ENCODE data around the gene SOX18. TPM values are rescaled to one million over a fixed set of nuclear protein-coding genes. Genes with fewer than 3 reads are reported as not detected.
A peak's percentile ranks its signal among the peaks of the same experiment; 100 is the strongest.

Gene SOX18
- total RNA-seq, 4 donors from 2014 or later = 6.7 to 116 (median 19.1) TPM

GRCh38 chr20:64051561-64052325 is 2.3 kb upstream of the SOX18 start:
- H3K4me1 ChIP-seq = peaks cover 0 to 14% of the 10 kb centered on the region in 2 donors
- intact Hi-C loops (cut with DNase I; ENCODE audit: low total_unique reads) = no loop called here
- peak in 1 of 2 donors; percentile 82 for DNase-seq
- H3K36me3 ChIP-seq = no peaks in the 10 kb centered on the region
- no peak overlapping the region for H3K4me3 ChIP-seq
- H3K27me3 ChIP-seq = no peaks in the 10 kb centered on the region
- peak overlapping the region; percentile 68 to 71 for H3K27ac ChIP-seq
- TF ChIP-seq CTCF (IDR thresholded peaks at IDR 0.05) (no peak), POLR2A (IDR thresholded peaks at IDR 0.05) (peak; percentile 7 to 43)
- no peaks in the 10 kb centered on the region for H3K9me3 ChIP-seq

- Histone ChIP-seq H3K27ac (peak overlapping the region; percentile 68 to 71), H3K4me3 (no peak overlapping the region), H3K36me3 (no peaks in the 10 kb centered on the region), H3K4me1 (peaks cover 0 to 14% of the 10 kb centered on the region in 2 donors), H3K9me3 (no peaks in the 10 kb centered on the region), H3K27me3 (no peaks in the 10 kb centered on the region)
- intact Hi-C loops (cut with DNase I; ENCODE audit: low total_unique reads) = no loop called here
- TF ChIP-seq POLR2A (IDR thresholded peaks at IDR 0.05) (no peak), CTCF (IDR thresholded peaks at IDR 0.05) (no peak)
- DNase-seq = no peak
Measured at GRCh38 chr20:64051033-64051452, 1.6 kb upstream of the SOX18 start.

GRCh38 chr20:64050261-64051032 is 1.0 kb upstream of the SOX18 start:
- intact Hi-C loops (cut with DNase I; ENCODE audit: low total_unique reads) = no loop called here
- no peak overlapping the region for H3K4me3 ChIP-seq
- DNase-seq = no peak
- no peaks in the 10 kb centered on the region for H3K9me3 ChIP-seq
- TF ChIP-seq POLR2A (IDR thresholded peaks at IDR 0.05) (no peak), CTCF (IDR thresholded peaks at IDR 0.05) (no peak)
- no peaks in the 10 kb centered on the region for H3K36me3 ChIP-seq
- H3K27me3 ChIP-seq = no peaks in the 10 kb centered on the region
- peak overlapping the region; percentile 68 to 71 for H3K27ac ChIP-seq
- H3K4me1 ChIP-seq = peaks cover 0 to 14% of the 10 kb centered on the region in 2 donors

- H3K27ac ChIP-seq = peak overlapping the region; percentile 68 to 71
- H3K4me1 ChIP-seq = peaks cover 0 to 14% of the 10 kb centered on the region in 2 donors
- no peaks in the 10 kb centered on the region for H3K9me3 ChIP-seq
- DNase-seq = no peak
- H3K27me3 ChIP-seq = no peaks in the 10 kb centered on the region
- no peak overlapping the region for H3K4me3 ChIP-seq
- intact Hi-C loops (cut with DNase I; ENCODE audit: low total_unique reads) = no loop called here
- TF ChIP-seq CTCF (IDR thresholded peaks at IDR 0.05) (no peak), POLR2A (IDR thresholded peaks at IDR 0.05) (no peak)
- H3K36me3 ChIP-seq = no peaks in the 10 kb centered on the region
Measured at GRCh38 chr20:64049878-64050260, 430 bp upstream of the SOX18 start.

Measured in uterus (tissue), 4 donors.